ENCODE data around the gene CTBP1.

The CTBP1 gene

GRCh38 chr4:1252928-1253492 is 4.1 kb upstream of the CTBP1 start:
- DNase-seq (ENCODE audit: extremely low spot score) = no peak
- TF ChIP-seq CTCF (IDR thresholded peaks at IDR 0.05; ENCODE audit: control extremely low read depth, extremely low read depth, low read depth, missing control alignments) = no peak
- CTCF ChIA-PET = interaction anchor here (1.6 to 7.6 kb wide), 2 partner anchors 13 to 122 kb away, joined by 4 to 58 read pairs; no protein-coding TSS in a partner anchor
- POLR2A ChIA-PET = no interaction called here

DNA sequence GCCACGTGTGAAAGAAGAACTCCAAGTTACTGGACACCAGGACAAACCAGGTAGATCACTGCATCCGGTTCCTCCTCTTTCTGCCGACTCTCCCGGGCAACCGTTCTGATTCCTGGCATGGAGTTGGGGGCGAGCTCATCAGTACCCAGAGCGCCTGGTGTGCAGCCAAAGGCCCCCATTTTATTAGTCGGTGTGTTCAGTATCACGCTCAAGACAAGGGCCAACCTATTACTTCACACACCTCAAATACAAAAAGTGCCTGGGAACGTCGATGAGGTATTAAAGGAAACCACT is 2.8 kb upstream of the CTBP1 start:
- DNase-seq (ENCODE audit: extremely low spot score) = no peak
- CTCF ChIA-PET = interaction anchor here (1.8 to 7.6 kb wide), 3 partner anchors 14 to 121 kb away, joined by 5 to 58 read pairs (median 7); partner anchors contain the start of gene UVSSA
- POLR2A ChIA-PET = no interaction called here
- no peak for TF ChIP-seq CTCF (IDR thresholded peaks at IDR 0.05; ENCODE audit: control extremely low read depth, extremely low read depth, low read depth, missing control alignments)

DNA sequence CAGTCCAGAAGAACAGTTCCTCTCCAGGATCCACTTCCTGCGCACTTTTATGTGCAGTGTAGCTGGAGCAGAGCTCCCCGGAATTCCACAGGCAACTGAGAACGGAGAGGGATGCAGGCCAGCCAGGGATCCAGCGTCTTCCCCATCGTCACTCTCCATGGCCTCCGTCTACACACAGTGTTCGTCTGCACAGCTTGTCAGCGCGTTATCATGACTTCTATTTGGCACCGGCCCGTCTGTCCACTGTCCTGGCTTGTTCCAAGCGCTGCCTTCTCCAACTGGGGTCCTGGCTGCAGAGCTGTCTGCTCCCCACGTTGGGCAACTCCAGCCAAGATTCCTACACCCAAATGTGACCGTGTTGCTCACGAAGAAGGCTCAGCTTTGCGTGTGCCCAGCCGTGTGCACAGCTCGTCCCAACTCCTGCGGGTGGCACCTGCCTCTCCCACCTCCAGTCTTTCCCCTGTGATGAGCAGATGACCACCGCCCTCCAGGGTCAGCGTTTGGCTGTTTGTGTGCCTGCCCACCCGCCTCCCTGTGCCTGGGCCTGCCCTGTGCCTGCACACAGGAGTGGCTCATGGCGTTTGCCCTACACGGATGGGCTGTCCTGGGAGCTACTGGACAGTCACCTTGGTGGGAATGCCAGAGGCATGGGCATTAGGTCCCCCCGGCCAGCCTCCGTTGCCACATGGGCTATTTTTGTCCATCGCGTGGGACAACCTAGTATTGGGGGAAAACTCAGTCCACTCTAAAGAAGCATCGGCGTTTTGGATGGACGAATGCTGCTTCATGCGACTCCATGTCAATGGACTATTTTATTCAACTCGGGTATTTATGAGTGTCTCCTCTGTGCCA is 2.2 kb upstream of the CTBP1 start:
- no peak for TF ChIP-seq CTCF (IDR thresholded peaks at IDR 0.05; ENCODE audit: control extremely low read depth, extremely low read depth, low read depth, missing control alignments)
- DNase-seq (ENCODE audit: extremely low spot score) = no peak
- POLR2A ChIA-PET = no interaction called here
- CTCF ChIA-PET = interaction anchor here (1.6 to 7.6 kb wide), 4 partner anchors 9 to 121 kb away, joined by 3 to 58 read pairs (median 6); partner anchors contain the start of gene UVSSA

- CTCF ChIA-PET = interaction anchor here (1.6 to 7.6 kb wide), 4 partner anchors 10 to 120 kb away, joined by 3 to 58 read pairs (median 6); partner anchors contain the start of gene UVSSA
- POLR2A ChIA-PET = no interaction called here
- no peak for DNase-seq (ENCODE audit: extremely low spot score)
- no peak for TF ChIP-seq CTCF (IDR thresholded peaks at IDR 0.05; ENCODE audit: control extremely low read depth, extremely low read depth, low read depth, missing control alignments)
These were observed 1.5 kb upstream of the CTBP1 start for GRCh38 chr4:1250527-1250812.

DNA sequence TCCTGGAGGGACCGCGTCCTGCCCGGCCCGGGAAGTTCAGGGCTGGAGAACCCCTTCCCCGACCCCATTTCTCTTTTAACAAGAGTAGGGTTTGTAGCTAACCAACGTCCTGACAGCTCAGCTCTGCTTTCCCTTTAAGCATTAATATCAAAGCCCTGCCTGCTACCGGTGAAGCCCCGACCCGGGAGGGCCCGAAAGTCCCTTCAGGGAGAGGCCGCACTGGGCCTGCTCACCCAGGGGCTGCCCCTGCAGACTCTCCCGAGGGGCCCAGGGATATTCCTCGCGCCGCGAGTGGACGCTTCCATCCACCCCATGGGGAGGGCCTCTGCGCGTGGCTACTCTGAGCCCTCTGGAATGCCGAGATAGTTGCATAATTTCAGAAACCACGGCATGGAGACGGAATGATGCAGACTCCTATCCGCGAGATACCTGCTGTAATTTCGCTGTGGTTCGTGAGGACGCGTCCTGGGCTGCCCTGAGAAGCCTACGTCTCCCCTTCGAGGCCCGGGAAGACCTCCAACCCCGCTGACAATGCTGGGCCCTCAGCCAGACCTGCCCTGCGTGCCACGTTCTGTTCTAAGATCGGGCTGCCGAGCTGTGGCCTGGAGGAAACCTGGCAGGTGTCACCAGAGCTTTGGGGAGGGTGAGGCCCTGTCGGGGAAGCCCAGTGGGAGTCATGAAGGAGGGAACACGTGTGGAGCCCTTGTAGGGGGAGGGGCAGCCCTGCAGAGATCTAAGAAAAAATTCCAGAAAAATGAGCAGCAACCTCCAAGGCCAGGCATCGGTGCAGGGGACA is 999 bp upstream of the CTBP1 start:
- peak; percentile 76 for DNase-seq (ENCODE audit: extremely low spot score)
- CTCF ChIA-PET = interaction anchor here (0.8 to 7.6 kb wide), 7 partner anchors 11 to 119 kb away, joined by 3 to 58 read pairs (median 4); partner anchors contain the start of gene UVSSA
- no peak for TF ChIP-seq CTCF (IDR thresholded peaks at IDR 0.05; ENCODE audit: control extremely low read depth, extremely low read depth, low read depth, missing control alignments)
- POLR2A ChIA-PET = interaction anchor here (0.8 kb wide), 1 partner anchor 313 kb away, joined by 3 read pairs; no protein-coding TSS in a partner anchor

GRCh38 chr4:1249148-1249730 is 309 bp upstream of the CTBP1 start:
- TF ChIP-seq CTCF (IDR thresholded peaks at IDR 0.05; ENCODE audit: control extremely low read depth, extremely low read depth, low read depth, missing control alignments) = peak; percentile 8
- CTCF ChIA-PET = interaction anchor here (0.8 to 7.6 kb wide), 4 partner anchors 17 to 97 kb away, joined by 3 to 58 read pairs (median 4); no protein-coding TSS in a partner anchor
- peak; percentile 88 for DNase-seq (ENCODE audit: extremely low spot score)
- POLR2A ChIA-PET = interaction anchor here (0.8 to 1.1 kb wide), 2 partner anchors 85 to 313 kb away, joined by 3 to 5 read pairs; no protein-coding TSS in a partner anchor

Data from GM10248 (cell line).